Gastrocnemius medialis (tissue), 4 donors: ENCODE data around the gene CBFA2T2.

ENCODE experiments used
- POLR2A ChIP-seq, 2 donors: fragments of 450-650 bp; IDR thresholded peaks; one replicate each; pipeline ENCODE4 v1.6.1; 2017; ENCODE audit warnings: antibody characterized with exemption in 2 of 2, mild to moderate bottlenecking in 2 of 2, moderate library complexity in 2 of 2
- TF ChIP-seq, protein P1 (sequence below), 5 experiments: fragments of 450-650 bp in 3 of 5; fragments of 200-600 bp in 2 of 5; sonication (generic) in 2 of 5; IDR thresholded peaks in 4 of 5; conservative IDR thresholded peaks in 1 of 5; 1 replicate in 4 of 5; 2 replicates in 1 of 5; pipeline ENCODE4 v1.5.1; 2016 to 2019; ENCODE audit warnings: antibody characterized with exemption in 5 of 5, mild to moderate bottlenecking in 3 of 5, moderate library complexity in 3 of 5

DNA sequence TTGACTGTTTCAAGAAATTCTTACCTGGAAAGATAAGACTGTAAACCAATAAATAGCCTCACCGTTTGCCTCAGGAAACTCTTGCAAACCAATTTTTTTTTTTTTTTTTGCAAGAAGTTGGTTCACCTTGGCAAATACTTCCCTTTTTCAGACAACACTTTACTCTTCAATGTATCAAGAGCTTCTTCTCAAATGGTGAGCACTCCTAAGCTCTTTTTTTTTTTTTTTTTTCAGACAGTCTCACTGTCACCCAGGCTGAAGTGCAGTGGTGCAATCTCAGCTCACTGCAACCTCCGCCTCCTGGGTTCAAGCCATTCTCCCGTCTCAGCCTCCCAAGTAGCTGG lies 23.6 kb upstream of the CBFA2T2 start:
- TF ChIP-seq POLR2A (IDR thresholded peaks at IDR 0.05): no peak
- TF ChIP-seq, protein P1, sequence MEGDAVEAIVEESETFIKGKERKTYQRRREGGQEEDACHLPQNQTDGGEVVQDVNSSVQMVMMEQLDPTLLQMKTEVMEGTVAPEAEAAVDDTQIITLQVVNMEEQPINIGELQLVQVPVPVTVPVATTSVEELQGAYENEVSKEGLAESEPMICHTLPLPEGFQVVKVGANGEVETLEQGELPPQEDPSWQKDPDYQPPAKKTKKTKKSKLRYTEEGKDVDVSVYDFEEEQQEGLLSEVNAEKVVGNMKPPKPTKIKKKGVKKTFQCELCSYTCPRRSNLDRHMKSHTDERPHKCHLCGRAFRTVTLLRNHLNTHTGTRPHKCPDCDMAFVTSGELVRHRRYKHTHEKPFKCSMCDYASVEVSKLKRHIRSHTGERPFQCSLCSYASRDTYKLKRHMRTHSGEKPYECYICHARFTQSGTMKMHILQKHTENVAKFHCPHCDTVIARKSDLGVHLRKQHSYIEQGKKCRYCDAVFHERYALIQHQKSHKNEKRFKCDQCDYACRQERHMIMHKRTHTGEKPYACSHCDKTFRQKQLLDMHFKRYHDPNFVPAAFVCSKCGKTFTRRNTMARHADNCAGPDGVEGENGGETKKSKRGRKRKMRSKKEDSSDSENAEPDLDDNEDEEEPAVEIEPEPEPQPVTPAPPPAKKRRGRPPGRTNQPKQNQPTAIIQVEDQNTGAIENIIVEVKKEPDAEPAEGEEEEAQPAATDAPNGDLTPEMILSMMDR (IDR thresholded peaks at IDR 0.05 in 4 of 5, conservative IDR thresholded peaks at IDR 0.05 in 1 of 5): no peak
